ENCODE results near the gene GFOD1.

Gene GFOD1

DNA sequence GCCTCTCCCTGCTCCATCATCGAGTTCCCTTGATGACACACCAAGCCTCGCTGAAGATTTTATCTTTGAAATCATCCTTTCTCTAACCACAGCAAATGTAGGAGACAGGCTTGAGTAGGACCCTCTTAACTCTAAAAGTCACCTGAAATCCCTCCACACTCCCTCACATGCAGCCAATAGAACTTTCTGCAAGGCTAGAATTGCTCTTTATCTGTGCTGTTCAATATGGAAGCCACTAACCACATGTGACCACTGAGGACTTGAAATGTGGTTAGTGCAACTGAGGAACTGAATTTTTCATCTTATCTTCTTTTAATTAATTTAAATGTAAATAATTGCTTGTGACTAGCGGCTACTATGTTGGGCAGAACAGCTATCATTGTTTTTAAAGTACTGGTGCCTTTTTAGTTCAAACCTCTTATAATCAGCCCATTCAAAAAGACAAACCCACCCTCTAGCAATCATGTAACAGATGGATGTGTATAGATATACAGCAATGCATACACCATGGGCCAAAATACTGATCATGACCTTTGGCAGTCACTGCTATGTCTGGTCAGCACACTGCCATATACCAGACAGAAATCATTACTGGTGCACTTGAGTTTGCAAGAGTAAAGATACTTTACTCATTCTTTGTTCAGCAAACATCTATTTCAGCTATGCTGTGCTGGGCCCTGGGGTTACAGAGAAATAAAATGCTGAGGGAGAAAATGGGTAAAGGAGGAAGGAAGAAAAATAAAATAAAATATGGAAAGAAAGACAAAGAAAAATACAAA is 50.0 kb downstream of the GFOD1 start:
- no peaks in the 10 kb centered on the region; the same call in 1 of the 2 replicates for H3F3A ChIP-seq (ENCODE audit: low read depth)
- H2AFZ ChIP-seq (ENCODE audit: low read length): no peak overlapping the region
- peaks cover 9% of the 10 kb centered on the region; the same call in 1 of the 2 replicates for H3K9me3 ChIP-seq (ENCODE audit: insufficient read depth, low read depth, low read length)
- no peak overlapping the region for H3K4me3 ChIP-seq (ENCODE audit: low read length, poor library complexity, severe bottlenecking)
- H3K27me3 ChIP-seq (ENCODE audit: insufficient read depth, low read length, poor library complexity, severe bottlenecking): no peaks in the 10 kb centered on the region
- peaks cover 42% of the 10 kb centered on the region for H3K4me1 ChIP-seq (ENCODE audit: insufficient read depth, low read length, poor library complexity, severe bottlenecking)
- 0 out of 2 replicates have a peak, but pooled peaks cover 3% of the 10 kb centered on the region for H3K36me3 ChIP-seq (ENCODE audit: insufficient read depth, low read length)
- TF ChIP-seq, protein P1, sequence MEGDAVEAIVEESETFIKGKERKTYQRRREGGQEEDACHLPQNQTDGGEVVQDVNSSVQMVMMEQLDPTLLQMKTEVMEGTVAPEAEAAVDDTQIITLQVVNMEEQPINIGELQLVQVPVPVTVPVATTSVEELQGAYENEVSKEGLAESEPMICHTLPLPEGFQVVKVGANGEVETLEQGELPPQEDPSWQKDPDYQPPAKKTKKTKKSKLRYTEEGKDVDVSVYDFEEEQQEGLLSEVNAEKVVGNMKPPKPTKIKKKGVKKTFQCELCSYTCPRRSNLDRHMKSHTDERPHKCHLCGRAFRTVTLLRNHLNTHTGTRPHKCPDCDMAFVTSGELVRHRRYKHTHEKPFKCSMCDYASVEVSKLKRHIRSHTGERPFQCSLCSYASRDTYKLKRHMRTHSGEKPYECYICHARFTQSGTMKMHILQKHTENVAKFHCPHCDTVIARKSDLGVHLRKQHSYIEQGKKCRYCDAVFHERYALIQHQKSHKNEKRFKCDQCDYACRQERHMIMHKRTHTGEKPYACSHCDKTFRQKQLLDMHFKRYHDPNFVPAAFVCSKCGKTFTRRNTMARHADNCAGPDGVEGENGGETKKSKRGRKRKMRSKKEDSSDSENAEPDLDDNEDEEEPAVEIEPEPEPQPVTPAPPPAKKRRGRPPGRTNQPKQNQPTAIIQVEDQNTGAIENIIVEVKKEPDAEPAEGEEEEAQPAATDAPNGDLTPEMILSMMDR (conservative IDR thresholded peaks at IDR 0.05; ENCODE audit: low read length): no peak
- TF ChIP-seq EZH2phosphoT487 (IDR thresholded peaks at IDR 0.05; ENCODE audit: borderline replicate concordance): no peak
- no peaks in the 10 kb centered on the region for H4K20me1 ChIP-seq (ENCODE audit: insufficient read depth, low read length, poor library complexity, severe bottlenecking)
- no peaks in the 10 kb centered on the region for H3K9me2 ChIP-seq (replicated peaks; ENCODE audit: low read depth, low read length)
- H3K4me2 ChIP-seq (ENCODE audit: low read depth, low read length, poor library complexity, severe bottlenecking): peak overlapping the region; percentile 37
- no peak overlapping the region for H3K9ac ChIP-seq (ENCODE audit: low read depth, low read length, poor library complexity, severe bottlenecking)
- H3K79me2 ChIP-seq (ENCODE audit: insufficient read depth, low read length): peaks cover 26% of the 10 kb centered on the region; the same call in 1 of the 2 replicates

DNA sequence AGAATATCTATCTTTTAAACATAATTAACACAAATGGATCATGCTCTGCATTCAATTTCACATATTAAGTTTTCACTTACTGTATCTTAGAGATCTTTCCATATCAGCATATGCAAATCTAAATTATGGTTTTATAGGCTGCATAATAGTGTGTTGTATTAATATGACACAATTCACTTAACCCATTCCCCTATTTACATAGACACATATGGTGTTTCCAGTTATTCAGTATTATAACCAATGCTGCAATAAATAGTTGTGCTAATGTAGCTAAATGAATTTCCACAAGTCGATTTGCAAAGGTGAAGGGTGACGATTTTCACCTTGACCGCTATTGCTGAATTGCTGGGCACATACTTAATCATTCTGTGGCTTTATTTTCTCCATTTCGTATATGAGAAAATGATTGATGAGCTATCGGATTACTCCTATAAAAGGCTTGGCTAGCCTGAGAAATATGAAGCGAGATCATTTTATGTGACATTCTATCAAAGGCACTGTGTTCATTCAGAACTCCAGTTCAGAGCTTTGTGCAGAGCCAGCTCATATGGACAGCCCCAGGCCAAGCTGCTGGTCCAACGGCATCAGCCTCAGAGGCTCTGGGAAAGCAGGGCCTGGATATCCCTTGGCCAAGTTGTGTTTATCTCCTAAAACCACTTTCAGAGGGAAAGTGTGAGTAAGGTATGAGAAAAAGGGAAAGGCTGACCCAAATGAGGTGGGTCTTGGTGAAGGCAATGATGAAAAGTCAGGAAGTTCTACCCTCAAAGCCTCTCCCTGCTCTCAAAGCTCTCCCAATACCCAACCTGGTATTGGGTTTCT is 50.8 kb downstream of the GFOD1 start:
- Histone ChIP-seq H2AFZ (ENCODE audit: low read length) (no peak overlapping the region), H3F3A (ENCODE audit: low read depth) (no peaks in the 10 kb centered on the region; the same call in 1 of the 2 replicates), H3K9ac (ENCODE audit: low read depth, low read length, poor library complexity, severe bottlenecking) (no peak overlapping the region), H3K4me2 (ENCODE audit: low read depth, low read length, poor library complexity, severe bottlenecking) (peak overlapping the region; percentile 37), H3K79me2 (ENCODE audit: insufficient read depth, low read length) (peaks cover 25% of the 10 kb centered on the region; the same call in 1 of the 2 replicates), H4K20me1 (ENCODE audit: insufficient read depth, low read length, poor library complexity, severe bottlenecking) (no peaks in the 10 kb centered on the region), H3K9me3 (ENCODE audit: insufficient read depth, low read depth, low read length) (peaks cover 9% of the 10 kb centered on the region; the same call in 1 of the 2 replicates), H3K27me3 (ENCODE audit: insufficient read depth, low read length, poor library complexity, severe bottlenecking) (no peaks in the 10 kb centered on the region), H3K4me3 (ENCODE audit: low read length, poor library complexity, severe bottlenecking) (no peak overlapping the region), H3K4me1 (ENCODE audit: insufficient read depth, low read length, poor library complexity, severe bottlenecking) (peaks cover 50% of the 10 kb centered on the region), H3K9me2 (replicated peaks; ENCODE audit: low read depth, low read length) (no peaks in the 10 kb centered on the region), H3K36me3 (ENCODE audit: insufficient read depth, low read length) (0 out of 2 replicates have a peak, but pooled peaks cover 3% of the 10 kb centered on the region)
- TF ChIP-seq, protein P1 (conservative IDR thresholded peaks at IDR 0.05; ENCODE audit: low read length): no peak
- TF ChIP-seq EZH2phosphoT487 (IDR thresholded peaks at IDR 0.05; ENCODE audit: borderline replicate concordance): no peak

DNA sequence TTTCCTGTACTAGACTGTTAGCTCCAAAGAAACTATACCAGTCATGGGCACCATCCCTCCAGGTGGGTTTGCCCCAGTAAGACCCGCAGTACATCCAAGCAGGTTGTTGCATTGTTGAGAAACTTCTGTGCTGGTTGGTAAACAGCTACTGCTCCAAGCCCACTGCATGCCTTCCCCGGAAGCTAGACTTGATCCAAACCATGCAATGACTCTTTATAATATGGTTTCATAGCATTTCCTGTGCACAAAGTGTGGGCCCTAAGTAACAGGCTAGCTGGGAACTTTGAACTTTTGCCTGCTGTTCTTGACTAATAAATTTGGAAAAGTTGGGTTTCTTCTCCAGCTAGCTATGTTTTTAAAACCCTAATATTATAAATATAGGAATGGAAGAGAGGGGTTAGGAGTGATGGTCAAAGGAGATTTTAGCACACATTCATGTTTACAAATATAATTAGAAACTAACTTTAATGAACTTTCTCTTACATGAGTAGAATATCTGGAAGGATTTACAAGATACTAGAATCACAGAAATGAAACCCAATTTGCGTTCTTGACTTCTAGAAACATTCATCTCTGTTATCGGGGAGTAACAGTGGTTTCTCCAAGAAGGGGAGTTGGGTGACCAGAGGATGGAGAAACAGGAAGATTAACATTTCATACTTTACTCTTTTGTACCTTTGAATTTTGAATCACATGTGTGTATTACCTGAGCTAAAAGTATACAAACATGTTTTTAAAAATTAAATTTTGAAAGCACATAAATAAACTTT is 51.7 kb downstream of the GFOD1 start:
- H3K27me3 ChIP-seq (ENCODE audit: insufficient read depth, low read length, poor library complexity, severe bottlenecking): no peaks in the 10 kb centered on the region
- H3K4me1 ChIP-seq (ENCODE audit: insufficient read depth, low read length, poor library complexity, severe bottlenecking): peaks cover 54% of the 10 kb centered on the region
- H3K9ac ChIP-seq (ENCODE audit: low read depth, low read length, poor library complexity, severe bottlenecking): no peak overlapping the region
- H2AFZ ChIP-seq (ENCODE audit: low read length): no peak overlapping the region
- no peaks in the 10 kb centered on the region for H3K9me2 ChIP-seq (replicated peaks; ENCODE audit: low read depth, low read length)
- peaks cover 9% of the 10 kb centered on the region; the same call in 1 of the 2 replicates for H3K9me3 ChIP-seq (ENCODE audit: insufficient read depth, low read depth, low read length)
- H4K20me1 ChIP-seq (ENCODE audit: insufficient read depth, low read length, poor library complexity, severe bottlenecking): no peaks in the 10 kb centered on the region
- peak overlapping the region; percentile 29 for H3K4me3 ChIP-seq (ENCODE audit: low read length, poor library complexity, severe bottlenecking)
- TF ChIP-seq EZH2phosphoT487 (IDR thresholded peaks at IDR 0.05; ENCODE audit: borderline replicate concordance): no peak
- TF ChIP-seq, protein P1 (conservative IDR thresholded peaks at IDR 0.05; ENCODE audit: low read length): no peak
- peak overlapping the region; percentile 37 for H3K4me2 ChIP-seq (ENCODE audit: low read depth, low read length, poor library complexity, severe bottlenecking)
- no peaks in the 10 kb centered on the region; the same call in 1 of the 2 replicates for H3F3A ChIP-seq (ENCODE audit: low read depth)
- H3K36me3 ChIP-seq (ENCODE audit: insufficient read depth, low read length): 0 out of 2 replicates have a peak, but pooled peaks cover 3% of the 10 kb centered on the region
- peaks cover 32% of the 10 kb centered on the region; the same call in 1 of the 2 replicates for H3K79me2 ChIP-seq (ENCODE audit: insufficient read depth, low read length)
